ENCODE results near the gene CRISPLD2. TPM values are rescaled to one million over a fixed set of nuclear protein-coding genes. Genes with fewer than 3 reads are reported as not detected.

The CRISPLD2 gene
- total and polyA plus RNA-seq, 9 of the 15 experiments (the other 6 are each of a cell fraction or from before 2014, with no cell fraction given), result 0.03 to 0.24 (median 0.04) TPM; not detected in 4

DNA sequence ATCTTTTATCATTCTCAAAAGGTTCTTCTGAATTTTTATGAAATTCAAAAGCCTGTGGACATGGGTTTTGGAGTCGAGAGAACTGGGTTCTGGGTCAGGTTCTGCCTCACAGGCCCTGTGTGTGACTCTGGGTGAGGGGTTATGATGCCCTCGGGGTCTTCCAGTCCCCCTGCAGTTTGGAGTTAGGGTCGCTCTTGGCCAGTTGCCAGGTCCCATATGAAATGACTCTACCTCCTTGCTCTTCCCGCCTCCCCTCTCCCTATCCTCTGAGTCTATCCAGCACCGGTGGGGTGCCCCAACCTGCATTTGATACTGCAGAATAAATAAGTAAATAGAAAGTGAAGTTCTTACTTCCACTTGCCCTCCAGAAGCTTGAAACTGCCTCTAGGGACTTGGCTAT lies 137.4 kb downstream of the CRISPLD2 start:
- WGBS (ENCODE audit: insufficient coverage, low coverage, missing lambda C conversion rate), result 28% methylated on average over 5 of the region's 5 CpGs
- intact Hi-C loops (cut with micrococcal nuclease) (no loop called here), in situ Hi-C loops (cut with MboI) (no loop called here)
- Histone ChIP-seq H3K9me3 (replicated peaks; ENCODE audit: control insufficient read depth, insufficient read depth, low read depth, low read length) (0 out of 2 replicates have a peak, but pooled peaks cover 2% of the 10 kb centered on the region), H2AFZ (ENCODE audit: low read depth, low read length) (no peak overlapping the region), H3K27me3 (ENCODE audit: control insufficient read depth in 2 of 2, insufficient read depth in 2 of 2, low read length in 2 of 2) (0 out of 5 replicates have a peak, but pooled peaks cover 0 to 2% of the 10 kb centered on the region in 2 experiments), H3K27ac (ENCODE audit: extremely low read depth, low read depth, low read length) (no peak overlapping the region), H3K4me1 (replicated peaks in 1 of 2; ENCODE audit: control insufficient read depth in 2 of 2, insufficient read depth in 2 of 2, low read length in 2 of 2) (peaks cover 20 to 46% of the 10 kb centered on the region in 2 experiments), H3K4me3 (no peak overlapping the region), H3K4me2 (ENCODE audit: insufficient read depth, low read length) (no peak overlapping the region), H3K79me2 (ENCODE audit: control insufficient read depth, insufficient read depth, low read length) (no peaks in the 10 kb centered on the region), H4K20me1 (replicated peaks; ENCODE audit: control insufficient read depth, insufficient read depth, low read length) (peaks cover 4% of the 10 kb centered on the region), H3K9me1 (ENCODE audit: control insufficient read depth, insufficient read depth, low read length) (peaks cover 4% of the 10 kb centered on the region), H3K9ac (ENCODE audit: insufficient read depth in 1 of 2, low read depth in 2 of 2, low read length in 2 of 2) (no peak overlapping the region), H3K36me3 (ENCODE audit: control insufficient read depth, insufficient read depth, low read length) (no peaks in the 10 kb centered on the region)
- TF ChIP-seq NFIX (CRISPR knock-in tag; IDR thresholded peaks at IDR 0.05; ENCODE audit: low read depth) (peak; percentile 56), MYNN (IDR thresholded peaks at IDR 0.05) (no peak), MYNN (CRISPR knock-in tag; IDR thresholded peaks at IDR 0.05) (no peak), NFIC (IDR thresholded peaks at IDR 0.05) (peak; percentile 88)
- ChIA-PET CTCF (ENCODE audit: low intra/inter-chr PET ratio) (no interaction called here), POLR2A (no interaction called here)
- ATAC-seq (no peak), FAIRE-seq (no peak), DNase-seq (ENCODE audit: extremely low read depth in 1 of 4, low spot score in 3 of 4) (no peak)
- no TSS peak for BruUV-seq (replicated peaks)

DNA sequence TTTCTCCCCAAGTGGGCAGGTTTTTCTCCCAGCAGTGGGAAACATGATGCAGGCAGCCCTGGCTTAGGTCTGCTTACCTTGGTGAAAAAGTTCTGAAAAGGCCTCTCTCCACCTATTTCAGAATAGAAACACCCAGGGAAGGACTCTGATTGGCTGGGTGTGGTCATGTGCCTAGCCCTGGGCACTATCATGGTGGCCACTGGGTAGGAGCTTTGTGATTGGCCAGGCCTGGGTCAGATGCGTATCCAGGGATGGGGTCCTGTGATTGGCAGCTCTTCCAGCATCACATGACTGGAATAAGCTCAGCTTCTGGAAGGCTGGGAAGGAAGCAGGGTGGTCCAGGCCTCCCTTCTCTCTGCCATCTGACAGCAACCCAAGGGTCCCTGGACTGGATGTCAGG lies 138.0 kb downstream of the CRISPLD2 start:
- BruUV-seq (replicated peaks), result no TSS peak
- DNase-seq (ENCODE audit: extremely low read depth in 1 of 4, low spot score in 3 of 4), result peak in 3 of 4 experiments; percentile 63 to 81 (median 67)
- in situ Hi-C loops (cut with MboI), result no loop called here
- no peak for TF ChIP-seq LARP7 (IDR thresholded peaks at IDR 0.05)
- TF ChIP-seq MTA3 (IDR thresholded peaks at IDR 0.05; ENCODE audit: borderline replicate concordance), result no peak
- no peak for TF ChIP-seq ZNF212 (CRISPR knock-in tag; IDR thresholded peaks at IDR 0.05)
- no peak for TF ChIP-seq ZNF436 (CRISPR knock-in tag; IDR thresholded peaks at IDR 0.05)
- no peak for TF ChIP-seq NFRKB (IDR thresholded peaks at IDR 0.05; ENCODE audit: low read depth)
- no peak for TF ChIP-seq FOXK1 (CRISPR knock-in tag; IDR thresholded peaks at IDR 0.05; ENCODE audit: borderline replicate concordance)
- TF ChIP-seq ETV6 (IDR thresholded peaks at IDR 0.05; ENCODE audit: borderline replicate concordance in 1 of 2, low read depth in 2 of 2, low read length in 1 of 2), result no peak
- no peak for TF ChIP-seq ETV6 (CRISPR knock-in tag; IDR thresholded peaks at IDR 0.05; ENCODE audit: borderline replicate concordance)
- TF ChIP-seq ZNF316 (IDR thresholded peaks at IDR 0.05), result no peak
- no peak for TF ChIP-seq PCBP2 (IDR thresholded peaks at IDR 0.05; ENCODE audit: low read depth, low read length, poor library complexity, severe bottlenecking)
- no peak for TF ChIP-seq SRSF1 (IDR thresholded peaks at IDR 0.05; ENCODE audit: low read depth, low read length)
- peak; percentile 81 for TF ChIP-seq USF2 (CRISPR knock-in tag; IDR thresholded peaks at IDR 0.05)

More for the DNA sequence above, 138.0 kb downstream of the CRISPLD2 start:
- no peak for ATAC-seq
- ChIA-PET CTCF (ENCODE audit: low intra/inter-chr PET ratio) (no interaction called here), POLR2A (no interaction called here)
- Histone ChIP-seq H3K4me1 (replicated peaks in 1 of 2; ENCODE audit: control insufficient read depth in 2 of 2, insufficient read depth in 2 of 2, low read length in 2 of 2) (peaks cover 15 to 40% of the 10 kb centered on the region in 2 experiments), H3K36me3 (ENCODE audit: control insufficient read depth, insufficient read depth, low read length) (no peaks in the 10 kb centered on the region), H3K9me3 (replicated peaks; ENCODE audit: control insufficient read depth, insufficient read depth, low read depth, low read length) (0 out of 2 replicates have a peak, but pooled peaks cover 2% of the 10 kb centered on the region), H3K27me3 (ENCODE audit: control insufficient read depth in 2 of 2, insufficient read depth in 2 of 2, low read length in 2 of 2) (peaks cover 0 to 4% of the 10 kb centered on the region in 2 experiments; a peak in 1 of 5 replicates), H3K4me2 (ENCODE audit: insufficient read depth, low read length) (no peak overlapping the region), H2AFZ (ENCODE audit: low read depth, low read length) (no peak overlapping the region), H3K9ac (ENCODE audit: insufficient read depth in 1 of 2, low read depth in 2 of 2, low read length in 2 of 2) (no peak overlapping the region), H3K27ac (ENCODE audit: extremely low read depth, low read depth, low read length) (no peak overlapping the region), H4K20me1 (replicated peaks; ENCODE audit: control insufficient read depth, insufficient read depth, low read length) (peaks cover under 1% of the 10 kb centered on the region), H3K4me3 (no peak overlapping the region), H3K9me1 (ENCODE audit: control insufficient read depth, insufficient read depth, low read length) (no peaks in the 10 kb centered on the region), H3K79me2 (ENCODE audit: control insufficient read depth, insufficient read depth, low read length) (no peaks in the 10 kb centered on the region)
- WGBS (ENCODE audit: insufficient coverage, low coverage, missing lambda C conversion rate), result 39% methylated on average over 1 of the region's 1 CpG
- intact Hi-C loops (cut with micrococcal nuclease), result no loop called here
- FAIRE-seq, result no peak
